Spleen (tissue), 11 donors: ENCODE data around the gene RIPOR1. TPM values are rescaled to one million over a fixed set of nuclear protein-coding genes. Genes with fewer than 3 reads are reported as not detected.
A peak's percentile ranks its signal among the peaks of the same experiment; 100 is the strongest.

ENCODE experiments used
- DNase-seq: peaks from one replicate; pipeline ENCODE4 v3.0.0-alpha.2; 2020
- H3K27ac ChIP-seq, 8 donors: fragments of 200-600 bp; sonication (generic) in 7 of 8; 1 replicate in 4 of 8; 2 replicates in 4 of 8; pipeline versions ENCODE4 v1.5.0 to v1.8.0; 2016 to 2021; ENCODE audit warnings: inconsistent platforms in 4 of 8, mild to moderate bottlenecking in 4 of 8, moderate library complexity in 1 of 8
- H3K27me3 ChIP-seq, 7 donors: fragments of 200-600 bp; sonication (generic) in 6 of 7; replicated peaks in 1 of 7; 1 replicate in 4 of 7; 2 replicates in 3 of 7; pipeline versions ENCODE4 v1.5.0 to v1.8.0; 2016 to 2021; ENCODE audit warnings: inconsistent platforms in 3 of 7, mild to moderate bottlenecking in 1 of 7
- H3K36me3 ChIP-seq, 6 donors: fragments of 200-600 bp; sonication (generic) in 5 of 6; 1 replicate in 4 of 6; 2 replicates in 2 of 6; pipeline versions ENCODE4 v1.5.0 to v1.8.0; 2016 to 2021; ENCODE audit warnings: inconsistent platforms in 2 of 6
- H3K4me1 ChIP-seq, 6 donors: fragments of 200-600 bp; sonication (generic) in 5 of 6; 1 replicate in 3 of 6; 2 replicates in 3 of 6; pipeline versions ENCODE4 v1.5.0 to v1.8.0; 2016 to 2021; ENCODE audit warnings: inconsistent platforms in 3 of 6
- H3K4me3 ChIP-seq, 8 donors: fragments of 200-600 bp; sonication (generic) in 7 of 8; 1 replicate in 4 of 8; 2 replicates in 4 of 8; pipeline versions ENCODE4 v1.5.0 to v1.8.0; 2016 to 2021; ENCODE audit warnings: inconsistent platforms in 4 of 8, mild to moderate bottlenecking in 4 of 8, moderate library complexity in 2 of 8
- H3K9me3 ChIP-seq, 8 donors: fragments of 200-600 bp; sonication (generic) in 7 of 8; 1 replicate in 4 of 8; 2 replicates in 4 of 8; pipeline versions ENCODE4 v1.5.0 to v1.8.0; 2016 to 2021; ENCODE audit warnings: inconsistent platforms in 4 of 8
- CTCF ChIP-seq, 11 experiments: fragments of 200-600 bp in 7 of 11; fragments of 450-650 bp in 4 of 11; sonication (generic) in 4 of 11; IDR thresholded peaks in 8 of 11; conservative IDR thresholded peaks in 3 of 11; 1 replicate in 7 of 11; 2 replicates in 4 of 11; pipeline versions ENCODE4 v1.4.0 to v1.8.0; 2016 to 2021; ENCODE audit warnings: antibody characterized with exemption in 11 of 11, inconsistent platforms in 4 of 11, mild to moderate bottlenecking in 1 of 11
- POLR2A ChIP-seq, 3 donors: fragments of 450-650 bp; IDR thresholded peaks; one replicate each; pipeline ENCODE4 v1.5.1; 2017; ENCODE audit warnings: antibody characterized with exemption in 3 of 3, mild to moderate bottlenecking in 1 of 3
- POLR2AphosphoS5 ChIP-seq, 3 donors: sonication (generic); formaldehyde crosslinking; IDR thresholded peaks; one replicate each; pipeline ENCODE4 v1.5.1; 2017; ENCODE audit warnings: antibody characterized with exemption in 3 of 3
- WGBS, 5 donors: extraction: QIAGEN DNeasy Blood & Tissue Kit in 3 of 5; methylation state at CpG; one replicate each; pipeline versions ENCODE4 v1.1.5 to v1.1.7; 2013 to 2018; 5-methylcytosine and 5-hydroxymethylcytosine counted together
- intact Hi-C: fragments of 100-400 bp; cut with DNase I; formaldehyde crosslinking; loops from one replicate; pipeline ENCODE4 v1.15.0; 2023; ENCODE audit warnings: low total_unique reads
- polyA plus RNA-seq, 3 donors: library from polyadenylated mRNA; stranded (reverse); fragments of 200-250 nt; gene quantifications; one replicate each; pipeline ENCODE4 v1.2.1, GENCODE V29; 2013
- small RNA-seq, 4 donors: library from RNA; depleted of rRNA; stranded (forward); fragments of <200 nt; gene quantifications; one replicate each; pipeline ENCODE3, GENCODE V24; 2016
- total RNA-seq, 7 donors: library from RNA; depleted of rRNA in 3 of 7; stranded (reverse); fragments of >200 nt in 3 of 7; fragmentation: NEBNext Ultra II Directional in 4 of 7; extraction: Animal tissue kit (Norgen Biotek cat#: 25700) in 4 of 7; gene quantifications; one replicate each; pipeline versions ENCODE4 v1.1.0 to v1.2.1, GENCODE V29; 2016 to 2021
- donor health status: healthy with polysubstance abuse.
- donor health status: DM: no; HTN: no; CAD: no; lungs with moderate emphysema.
- donor health status: DM: no; HTN: no; CAD: no.
- donor health status: Bipolar disorder and iron deficiency.
- donor health status: healthy.
- donor health status: DM: no; HTN: no; CAD: no.
- donor health status: DM: yes; HTN: yes; CAD: no.

Gene RIPOR1
- total and polyA plus RNA-seq, 10 donors, result 29.9 to 242 (median 133) TPM

GRCh38 chr16:67594256-67594915, 65.8 kb downstream of the RIPOR1 start:
- Histone ChIP-seq H3K36me3 (peaks cover 0 to 37% (median 12%) of the 10 kb centered on the region in 6 donors), H3K27me3 (no peaks in the 10 kb centered on the region), H3K9me3 (no peaks in the 10 kb centered on the region), H3K27ac (peak overlapping the region in 1 of 8 donors; percentile 11), H3K4me3 (no peak overlapping the region), H3K4me1 (peaks cover 0 to 28% (median 2%) of the 10 kb centered on the region in 6 donors)
- intact Hi-C loops, result no loop called here
- no peak for DNase-seq
- 75 to 94% (median 92%) methylated on average over 5 of the region's 5 CpGs for WGBS, 5 donors
- TF ChIP-seq CTCF (IDR thresholded peaks at IDR 0.05 in 8 of 11, conservative IDR thresholded peaks at IDR 0.05 in 3 of 11) (no peak), POLR2AphosphoS5 (IDR thresholded peaks at IDR 0.05) (no peak), POLR2A (IDR thresholded peaks at IDR 0.05) (no peak)

GRCh38 chr16:67594956-67595355, 66.3 kb downstream of the RIPOR1 start:
- Histone ChIP-seq H3K4me1 (peaks cover 0 to 28% (median 2%) of the 10 kb centered on the region in 6 donors), H3K27me3 (no peaks in the 10 kb centered on the region), H3K27ac (peak overlapping the region in 1 of 8 donors; percentile 11), H3K9me3 (no peaks in the 10 kb centered on the region), H3K4me3 (no peak overlapping the region), H3K36me3 (peaks cover 0 to 39% (median 12%) of the 10 kb centered on the region in 6 donors)
- intact Hi-C loops, result no loop called here
- no peak for TF ChIP-seq CTCF (IDR thresholded peaks at IDR 0.05 in 8 of 11, conservative IDR thresholded peaks at IDR 0.05 in 3 of 11)
- WGBS, 5 donors, result 87 to 100% (median 96%) methylated on average over 1 of the region's 1 CpG
- DNase-seq, result no peak

Small RNA genes lying within 50 kb of the gene (small RNA-seq; reads per million reads assigned to genes)
- 0 reads per million in 4 donors for gene AC027682.3

Other genes starting within 250 kb of the RIPOR1 start
- 10 to 100 TPM in 6 of 7 donors, 1 to 10 TPM in 1; 9.6 to 27.9 (median 15.2) TPM for gene PLEKHG4, start 249.3 kb upstream of the RIPOR1 start, total RNA-seq
- 10 to 100 TPM in 2 of 3 donors, 1 to 10 TPM in 1; 5.1 to 12.7 (median 11.3) TPM for gene PLEKHG4, start 249.3 kb upstream of the RIPOR1 start, polyA plus RNA-seq
- under 1 TPM in 5 of 7 donors, not detected in 2; 0.17 to 0.73 (median 0.47) TPM for gene KCTD19, start 202.1 kb upstream of the RIPOR1 start, total RNA-seq
- under 1 TPM; 0.16 to 0.36 (median 0.22) TPM for gene KCTD19, start 202.1 kb upstream of the RIPOR1 start, polyA plus RNA-seq
- gene LRRC36, start 202.0 kb upstream of the RIPOR1 start, total RNA-seq, result under 1 TPM in 4 of 7 donors, not detected in 3; 0.46 to 0.98 (median 0.75) TPM
- 1 to 10 TPM in 1 of 3 donors, under 1 TPM in 2; 0.48 to 2.3 (median 0.56) TPM for gene LRRC36, start 202.0 kb upstream of the RIPOR1 start, polyA plus RNA-seq
- 10 to 100 TPM in 3 of 7 donors, 1 to 10 TPM in 4; 2.5 to 13.9 (median 9.9) TPM for gene TPPP3, start 135.3 kb upstream of the RIPOR1 start, total RNA-seq
- gene TPPP3, start 135.3 kb upstream of the RIPOR1 start, polyA plus RNA-seq, result 10 to 100 TPM in 1 of 3 donors, 1 to 10 TPM in 2; 5.6 to 11.4 (median 7.2) TPM
- gene ZDHHC1, start 112.4 kb upstream of the RIPOR1 start, total RNA-seq, result 10 to 100 TPM in 6 of 7 donors, 1 to 10 TPM in 1; 9.5 to 31.2 (median 20.6) TPM
- 1 to 10 TPM; 2.1 to 6.0 (median 2.3) TPM for gene ZDHHC1, start 112.4 kb upstream of the RIPOR1 start, polyA plus RNA-seq
- 10 to 100 TPM in 1 of 7 donors, 1 to 10 TPM in 5, under 1 TPM in 1; 0.85 to 18.3 (median 4.7) TPM for gene HSD11B2, start 97.7 kb upstream of the RIPOR1 start, total RNA-seq
- gene HSD11B2, start 97.7 kb upstream of the RIPOR1 start, polyA plus RNA-seq, result 1 to 10 TPM; 1.7 to 4.1 (median 2.8) TPM
- gene ATP6V0D1, start 47.7 kb upstream of the RIPOR1 start, total RNA-seq, result 100 to 1,000 TPM in 5 of 7 donors, 10 to 100 TPM in 2; 97.5 to 133 (median 114) TPM
- gene ATP6V0D1, start 47.7 kb upstream of the RIPOR1 start, polyA plus RNA-seq, result 10 to 100 TPM; 37.3 to 68.6 (median 40.1) TPM
- under 1 TPM in 1 of 7 donors, not detected in 6; 0.91 TPM for gene AGRP, start 45.3 kb upstream of the RIPOR1 start, total RNA-seq
- gene AGRP, start 45.3 kb upstream of the RIPOR1 start, polyA plus RNA-seq, result under 1 TPM; 0.15 to 0.30 (median 0.22) TPM
- gene CTCF, start 33.7 kb downstream of the RIPOR1 start, total RNA-seq, result 10 to 100 TPM; 47.6 to 67.7 (median 50.8) TPM
- gene CTCF, start 33.7 kb downstream of the RIPOR1 start, polyA plus RNA-seq, result 10 to 100 TPM; 24.4 to 36.7 (median 25.6) TPM
- 10 to 100 TPM; 30.0 to 66.7 (median 50.6) TPM for gene CARMIL2, start 116.3 kb downstream of the RIPOR1 start, total RNA-seq
- gene CARMIL2, start 116.3 kb downstream of the RIPOR1 start, polyA plus RNA-seq, result 10 to 100 TPM; 48.1 to 92.3 (median 80.1) TPM
- 10 to 100 TPM; 18.1 to 31.7 (median 24.4) TPM for gene ACD, start 131.4 kb downstream of the RIPOR1 start, total RNA-seq
- 10 to 100 TPM; 16.9 to 25.2 (median 18.1) TPM for gene ACD, start 131.4 kb downstream of the RIPOR1 start, polyA plus RNA-seq
- gene PARD6A, start 132.1 kb downstream of the RIPOR1 start, total RNA-seq, result 10 to 100 TPM in 1 of 7 donors, 1 to 10 TPM in 6; 3.3 to 13.8 (median 5.5) TPM
- 10 to 100 TPM in 1 of 3 donors, 1 to 10 TPM in 2; 5.4 to 10.2 (median 8.2) TPM for gene PARD6A, start 132.1 kb downstream of the RIPOR1 start, polyA plus RNA-seq
- 10 to 100 TPM in 5 of 7 donors, 1 to 10 TPM in 2; 9.2 to 18.4 (median 11.4) TPM for gene ENKD1, start 137.9 kb downstream of the RIPOR1 start, total RNA-seq
- gene ENKD1, start 137.9 kb downstream of the RIPOR1 start, polyA plus RNA-seq, result 10 to 100 TPM; 13.0 to 21.6 (median 18.7) TPM
- 10 to 100 TPM in 2 of 7 donors, 1 to 10 TPM in 5; 5.2 to 17.3 (median 7.9) TPM for gene C16orf86, start 138.0 kb downstream of the RIPOR1 start, total RNA-seq
- 10 to 100 TPM in 2 of 3 donors, 1 to 10 TPM in 1; 8.9 to 11.1 (median 11.0) TPM for gene C16orf86, start 138.0 kb downstream of the RIPOR1 start, polyA plus RNA-seq
- 10 to 100 TPM; 34.6 to 45.6 (median 41.1) TPM for gene GFOD2, start 190.5 kb downstream of the RIPOR1 start, total RNA-seq
- gene GFOD2, start 190.5 kb downstream of the RIPOR1 start, polyA plus RNA-seq, result 10 to 100 TPM; 10.4 to 21.4 (median 11.6) TPM